ENCODE measurements around the gene RRAGD.

The RRAGD gene

GRCh38 chr6:89339565-89339964 lies 72.5 kb downstream of the RRAGD start:
- DNase-seq: no peak

GRCh38 chr6:89335164-89335563 lies 76.9 kb downstream of the RRAGD start:
- no peak for DNase-seq

- DNase-seq: no peak
These were observed 81.2 kb downstream of the RRAGD start for GRCh38 chr6:89330910-89331309.

GRCh38 chr6:89328976-89329375 lies 83.1 kb downstream of the RRAGD start:
- no peak for DNase-seq

GRCh38 chr6:89324304-89324703 lies 87.8 kb downstream of the RRAGD start:
- DNase-seq: no peak

GRCh38 chr6:89323511-89323971 lies 88.5 kb downstream of the RRAGD start:
- no peak for DNase-seq

GRCh38 chr6:89321131-89321970 lies 90.7 kb downstream of the RRAGD start:
- no peak for DNase-seq

- no peak for DNase-seq
These were observed 92.0 kb downstream of the RRAGD start for GRCh38 chr6:89320012-89320559.

- DNase-seq: no peak
These were observed 95.0 kb downstream of the RRAGD start for GRCh38 chr6:89317067-89317466.

GRCh38 chr6:89315249-89315885 lies 96.7 kb downstream of the RRAGD start, which contains the start of gene GABRR2:
Gene GABRR2, minus strand, starts transcription at chr6:89315299. Its CDS starts 134 bp downstream, at chr6:89315165.
- no peak for DNase-seq

GRCh38 chr6:89314692-89315091 lies 97.4 kb downstream of the RRAGD start:
- DNase-seq: no peak

All from DMS 273 treated with DMSO at 0.1 percent for 48 hours (cell line).